PC-3 (cell line): ENCODE measurements around the gene LAS1L.
A peak's percentile ranks its signal among the peaks of the same experiment; 100 is the strongest.

ENCODE experiments used
- CTCF ChIP-seq: fragments of 300-600 bp; sonication (generic); conservative IDR thresholded peaks from 2 replicates; pipeline ENCODE4 v1.5.1; 2017; ENCODE audit warnings: antibody characterized with exemption, low read depth, mild to moderate bottlenecking, low read length
- EZH2phosphoT487 ChIP-seq: fragments of 300-600 bp; sonication (generic); IDR thresholded peaks from 2 replicates; pipeline ENCODE4 v1.6.1; 2018; ENCODE audit warnings: mild to moderate bottlenecking, antibody characterized with exemption, low read length, borderline replicate concordance

GRCh38 chrX:65528705-65529340, 5.8 kb downstream of the LAS1L start:
- TF ChIP-seq CTCF, result peak; percentile 90
- no peak for TF ChIP-seq EZH2phosphoT487
